Upper lobe of right lung (tissue), 1 donor: Measurements from ENCODE around the gene COL18A1. TPM values are rescaled to one million over a fixed set of nuclear protein-coding genes. Genes with fewer than 3 reads are reported as not detected.
A peak's percentile ranks its signal among the peaks of the same experiment; 100 is the strongest.

Source experiments
- ATAC-seq: fragments of 200-7000 bp; cut with Tn5 transposase; one replicate; pipeline ENCODE4 v1.9.1; 2020; ENCODE audit warnings: mild to moderate bottlenecking, moderate library complexity
- DNase-seq: peaks from one replicate; pipeline ENCODE4 v3.0.0-alpha.2; 2020
- H3K27ac ChIP-seq: fragments of 200-600 bp; one replicate; pipeline ENCODE4 v1.8.0; 2022
- H3K27me3 ChIP-seq: fragments of 200-600 bp; one replicate; pipeline ENCODE4 v1.8.0; 2022; ENCODE audit warnings: mild to moderate bottlenecking
- H3K36me3 ChIP-seq: fragments of 200-600 bp; one replicate; pipeline ENCODE4 v1.8.0; 2022
- H3K4me1 ChIP-seq: fragments of 200-600 bp; one replicate; pipeline ENCODE4 v1.8.0; 2022
- H3K4me3 ChIP-seq: fragments of 200-600 bp; one replicate; pipeline ENCODE4 v1.8.0; 2022; ENCODE audit warnings: mild to moderate bottlenecking
- H3K9me3 ChIP-seq: fragments of 200-600 bp; one replicate; pipeline ENCODE4 v1.8.0; 2022
- CTCF ChIP-seq: fragments of 200-600 bp; IDR thresholded peaks from one replicate; pipeline ENCODE4 v1.8.0; 2022; ENCODE audit warnings: antibody characterized with exemption
- intact Hi-C: fragments of 100-400 bp; cut with DNase I; formaldehyde crosslinking; loops from one replicate; pipeline ENCODE4 v1.11.0; 2022
- total RNA-seq: library from RNA; stranded (reverse); fragmentation: NEBNext Ultra II Directional; extraction: Animal tissue kit (Norgen Biotek cat#: 25700); gene quantifications from one replicate; pipeline ENCODE4 v1.2.1, GENCODE V29; 2021
- donor health status: DM: no; HTN: yes; CAD: no; lungs with severe emphysema.

The COL18A1 gene
- total RNA-seq, 1 donor from 2014 or later = 60.4 TPM

- Histone ChIP-seq H3K4me3 (no peak overlapping the region), H3K4me1 (peaks cover 10% of the 10 kb centered on the region), H3K36me3 (no peaks in the 10 kb centered on the region), H3K27ac (no peak overlapping the region), H3K27me3 (no peaks in the 10 kb centered on the region), H3K9me3 (no peaks in the 10 kb centered on the region)
- no peak for ATAC-seq
- intact Hi-C loops = no loop called here
- no peak for TF ChIP-seq CTCF
- peak; percentile 56 for DNase-seq
These were observed 21.3 kb upstream of the COL18A1 start for GRCh38 chr21:45383615-45384201.

GRCh38 chr21:45384656-45385548, 20.1 kb upstream of the COL18A1 start:
- TF ChIP-seq CTCF = no peak
- Histone ChIP-seq H3K4me3 (no peak overlapping the region), H3K27me3 (no peaks in the 10 kb centered on the region), H3K27ac (no peak overlapping the region), H3K4me1 (peaks cover 10% of the 10 kb centered on the region), H3K36me3 (no peaks in the 10 kb centered on the region), H3K9me3 (no peaks in the 10 kb centered on the region)
- DNase-seq (peak; percentile 36), ATAC-seq (no peak)
- intact Hi-C loops = no loop called here

GRCh38 chr21:45385549-45386050, 19.4 kb upstream of the COL18A1 start:
- DNase-seq = peak; percentile 63

GRCh38 chr21:45386336-45386727, 18.6 kb upstream of the COL18A1 start:
- peaks cover 10% of the 10 kb centered on the region for H3K4me1 ChIP-seq
- no peaks in the 10 kb centered on the region for H3K27me3 ChIP-seq
- H3K9me3 ChIP-seq = no peaks in the 10 kb centered on the region
- H3K4me3 ChIP-seq = no peak overlapping the region
- ATAC-seq = peak; percentile 77
- DNase-seq = peak; percentile 67
- TF ChIP-seq CTCF = no peak
- H3K36me3 ChIP-seq = no peaks in the 10 kb centered on the region
- intact Hi-C loops = no loop called here
- H3K27ac ChIP-seq = no peak overlapping the region

More at GRCh38 chr21:45385549-45386050, 19.4 kb upstream of the COL18A1 start:
- intact Hi-C loops = no loop called here
- no peaks in the 10 kb centered on the region for H3K27me3 ChIP-seq
- no peak for ATAC-seq
- no peaks in the 10 kb centered on the region for H3K36me3 ChIP-seq
- H3K4me1 ChIP-seq = peaks cover 10% of the 10 kb centered on the region
- no peak overlapping the region for H3K27ac ChIP-seq
- H3K4me3 ChIP-seq = no peak overlapping the region
- TF ChIP-seq CTCF = no peak
- H3K9me3 ChIP-seq = no peaks in the 10 kb centered on the region

GRCh38 chr21:45386728-45387371, 18.1 kb upstream of the COL18A1 start:
- Histone ChIP-seq H3K9me3 (no peaks in the 10 kb centered on the region), H3K27ac (no peak overlapping the region), H3K36me3 (no peaks in the 10 kb centered on the region), H3K4me1 (peaks cover 10% of the 10 kb centered on the region), H3K4me3 (no peak overlapping the region), H3K27me3 (no peaks in the 10 kb centered on the region)
- TF ChIP-seq CTCF = no peak
- intact Hi-C loops = no loop called here
- DNase-seq = peak; percentile 59
- peak; percentile 9 for ATAC-seq
